SU-DHL-6 (cell line): ENCODE data around the gene DBN1.

Source experiments
- EZH2phosphoT487 ChIP-seq: fragments of 200-600 bp; sonication (generic), shearing (Covaris generic); conservative IDR thresholded peaks from 2 replicates; pipeline ENCODE4 v1.6.1; 2018; ENCODE audit warnings: mild to moderate bottlenecking, antibody characterized with exemption, low read length, moderate library complexity, mixed read lengths
- TF ChIP-seq, protein P1 (sequence below): fragments of 200-600 bp; sonication (generic); IDR thresholded peaks from one replicate; pipeline ENCODE4 v1.5.1; 2017; ENCODE audit warnings: antibody characterized with exemption, mild to moderate bottlenecking, low read length, moderate library complexity; ENCODE audit not compliant: insufficient read depth, poor library complexity, severe bottlenecking

DNA sequence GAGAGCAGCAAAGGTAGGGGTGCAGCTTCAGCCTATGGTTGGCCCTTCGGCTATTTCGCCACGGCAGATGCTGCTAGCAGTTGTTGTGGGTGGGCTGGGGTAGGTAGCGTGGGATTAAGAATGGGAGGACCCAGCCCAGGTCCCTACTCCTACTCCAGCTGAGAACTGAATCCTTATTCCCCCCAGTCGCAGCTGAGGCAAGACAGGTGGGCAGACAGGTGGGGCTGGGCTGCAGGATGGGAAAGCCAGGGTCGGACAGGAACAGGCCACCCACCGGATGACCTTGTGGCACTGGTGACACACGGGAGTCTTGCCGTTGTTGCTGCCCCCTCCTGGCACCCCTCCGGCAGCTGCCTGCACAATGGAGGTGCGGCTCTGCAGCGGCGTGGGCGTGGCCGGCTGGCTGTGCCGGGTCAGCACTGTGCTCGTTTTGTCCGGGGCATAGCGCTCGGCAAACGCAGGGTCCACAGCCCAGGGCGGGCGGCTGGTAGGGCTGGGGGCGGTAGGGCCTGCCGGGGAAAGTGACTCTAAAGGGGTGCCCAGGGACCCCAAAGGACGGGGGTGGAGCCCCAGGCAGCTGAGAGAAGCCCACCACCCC is 15.8 kb upstream of the DBN1 start:
- TF ChIP-seq, protein P1, sequence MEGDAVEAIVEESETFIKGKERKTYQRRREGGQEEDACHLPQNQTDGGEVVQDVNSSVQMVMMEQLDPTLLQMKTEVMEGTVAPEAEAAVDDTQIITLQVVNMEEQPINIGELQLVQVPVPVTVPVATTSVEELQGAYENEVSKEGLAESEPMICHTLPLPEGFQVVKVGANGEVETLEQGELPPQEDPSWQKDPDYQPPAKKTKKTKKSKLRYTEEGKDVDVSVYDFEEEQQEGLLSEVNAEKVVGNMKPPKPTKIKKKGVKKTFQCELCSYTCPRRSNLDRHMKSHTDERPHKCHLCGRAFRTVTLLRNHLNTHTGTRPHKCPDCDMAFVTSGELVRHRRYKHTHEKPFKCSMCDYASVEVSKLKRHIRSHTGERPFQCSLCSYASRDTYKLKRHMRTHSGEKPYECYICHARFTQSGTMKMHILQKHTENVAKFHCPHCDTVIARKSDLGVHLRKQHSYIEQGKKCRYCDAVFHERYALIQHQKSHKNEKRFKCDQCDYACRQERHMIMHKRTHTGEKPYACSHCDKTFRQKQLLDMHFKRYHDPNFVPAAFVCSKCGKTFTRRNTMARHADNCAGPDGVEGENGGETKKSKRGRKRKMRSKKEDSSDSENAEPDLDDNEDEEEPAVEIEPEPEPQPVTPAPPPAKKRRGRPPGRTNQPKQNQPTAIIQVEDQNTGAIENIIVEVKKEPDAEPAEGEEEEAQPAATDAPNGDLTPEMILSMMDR, result peak; percentile 40
- no peak for TF ChIP-seq EZH2phosphoT487
